PC-9 (cell line): ENCODE results near the gene RIN1. TPM values are rescaled to one million over a fixed set of nuclear protein-coding genes. Genes with fewer than 3 reads are reported as not detected.

Source experiments
- BruUV-seq: library from RNA; stranded (reverse); fragments of 400-500 nt; replicated peaks from 2 replicates; lab custom pipeline; 2021; lab: Mats Ljungman, UMichigan
- CTCF ChIA-PET: fragments of 300-600 bp; sonication (Branson Sonifier 250); formaldehyde crosslinking; loops from one replicate; lab custom pipeline; 2022; ENCODE audit warnings: antibody characterized with exemption; lab: Charles Lee
- POLR2A ChIA-PET: fragments of 300-600 bp; sonication (Branson Sonifier 250); formaldehyde crosslinking; loops from one replicate; lab custom pipeline; 2022; ENCODE audit warnings: antibody characterized with exemption; ENCODE audit not compliant: unreplicated experiment; lab: Charles Lee
- DNase-seq, 2 experiments: peaks; one replicate each; pipeline versions ENCODE4 v3.0.0 to v3.0.0-alpha.2; 2015 to 2022; ENCODE audit warnings: mixed read lengths in 1 of 2
- H2AFZ ChIP-seq: fragments of 200-600 bp; sonication (generic); 2 replicates; pipeline ENCODE4 v1.8.1; 2017; ENCODE audit warnings: antibody characterized with exemption
- H3F3A ChIP-seq: fragments of 200-600 bp; sonication (generic); 2 replicates; pipeline ENCODE4 v1.8.1; 2017; ENCODE audit warnings: antibody characterized with exemption, mild to moderate bottlenecking, low read depth; ENCODE audit not compliant: insufficient read depth
- H3K27ac ChIP-seq: fragments of 200-600 bp; sonication (generic); 2 replicates; pipeline ENCODE4 v1.6.1; 2016; ENCODE audit warnings: mixed run types
- H3K27me3 ChIP-seq: fragments of 200-600 bp; sonication (generic); 2 replicates; pipeline ENCODE4 v1.6.1; 2016; ENCODE audit warnings: low read depth, mixed run types; ENCODE audit not compliant: insufficient read depth
- H3K36me3 ChIP-seq: fragments of 200-600 bp; sonication (generic); 2 replicates; pipeline ENCODE4 v1.6.1; 2016; ENCODE audit warnings: low read depth, mixed run types
- H3K4me1 ChIP-seq: fragments of 200-600 bp; sonication (generic); replicated peaks from 2 replicates; pipeline ENCODE4 v1.6.1; 2016; ENCODE audit warnings: mixed run types; ENCODE audit not compliant: insufficient read depth
- H3K4me2 ChIP-seq: fragments of 200-600 bp; sonication (generic); 2 replicates; pipeline ENCODE4 v1.6.1; 2017; ENCODE audit warnings: mixed run types
- H3K4me3 ChIP-seq: fragments of 200-600 bp; sonication (generic); 2 replicates; pipeline ENCODE4 v1.6.1; 2016; ENCODE audit warnings: mixed run types
- H3K79me2 ChIP-seq: fragments of 200-600 bp; sonication (generic); 2 replicates; pipeline ENCODE4 v1.6.1; 2017; ENCODE audit warnings: low read depth, mixed run types
- H3K9me2 ChIP-seq: fragments of 200-600 bp; sonication (generic); 2 replicates; pipeline ENCODE4 v1.8.1; 2017; ENCODE audit warnings: mild to moderate bottlenecking; ENCODE audit not compliant: insufficient read depth
- H3K9me3 ChIP-seq: fragments of 200-600 bp; sonication (generic); 2 replicates; pipeline ENCODE4 v1.8.1; 2016; ENCODE audit warnings: low read depth; ENCODE audit not compliant: insufficient read depth
- H4K20me1 ChIP-seq: fragments of 200-600 bp; sonication (generic); 2 replicates; pipeline ENCODE4 v1.8.1; 2017; ENCODE audit not compliant: insufficient read depth
- CTCF ChIP-seq: fragments of 200-600 bp; sonication (generic); conservative IDR thresholded peaks from 2 replicates; pipeline ENCODE4 v1.6.1; 2017; ENCODE audit warnings: mixed run types, antibody characterized with exemption, mild to moderate bottlenecking, moderate library complexity
- EZH2 ChIP-seq: fragments of 200-600 bp; sonication (generic); IDR thresholded peaks from 2 replicates; pipeline ENCODE4 v1.8.0; 2017; ENCODE audit warnings: antibody characterized with exemption, low read depth
- intact Hi-C: fragments of 100-400 bp; cut with micrococcal nuclease; formaldehyde crosslinking; loops from one replicate; pipeline ENCODE4 v1.10.0; 2022; ENCODE audit not compliant: unreplicated experiment
- total RNA-seq: library from RNA; stranded (reverse); gene quantifications from 2 replicates; pipeline ENCODE4 v1.2.3, GENCODE V29; 2021

RIN1 gene
- total RNA-seq, 1 experiment from 2014 or later, result 15.5 TPM

DNA sequence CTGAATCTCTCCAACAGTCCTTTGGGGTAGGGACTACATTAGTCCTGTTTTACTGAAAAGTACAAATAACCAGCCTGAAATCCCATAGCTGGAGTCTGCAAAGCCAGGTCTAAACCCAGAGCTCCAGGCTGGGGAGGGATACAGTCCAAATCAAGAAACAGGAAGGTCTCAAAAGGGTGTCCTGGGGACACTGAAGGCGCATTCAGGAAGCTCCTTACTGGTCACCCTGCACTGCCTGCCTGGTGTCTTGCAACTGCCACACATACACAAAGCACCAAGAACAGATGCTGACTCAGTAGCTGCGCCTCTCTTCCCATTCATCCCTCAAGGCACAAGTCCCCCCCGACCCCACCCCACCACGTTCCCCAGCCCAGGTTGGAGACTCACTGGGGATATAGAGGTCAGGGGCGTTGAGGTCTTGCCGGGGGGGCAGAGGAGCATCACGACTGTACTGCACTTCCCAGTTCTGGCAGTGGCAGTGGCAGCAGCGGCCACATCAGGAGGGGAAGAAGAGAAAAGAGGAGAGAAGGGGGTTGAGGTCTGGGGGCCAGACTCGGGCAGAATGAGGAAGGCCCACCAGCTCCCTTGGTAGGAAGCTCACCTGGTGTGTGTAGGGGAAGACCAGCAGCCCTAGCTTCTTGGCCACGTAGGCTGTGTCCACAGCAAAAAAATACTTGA lies 48.9 kb downstream of the RIN1 start:
- no peak for TF ChIP-seq EZH2
- TF ChIP-seq CTCF, result no peak
- no peak for DNase-seq
- Histone ChIP-seq H3K9me3 (no peaks in the 10 kb centered on the region), H3K36me3 (no peaks in the 10 kb centered on the region; the same call in 1 of the 2 replicates), H3K79me2 (peaks cover 24% of the 10 kb centered on the region), H3K4me3 (peak overlapping the region; percentile 96; the same call in 1 of the 2 replicates), H2AFZ (no peak overlapping the region), H3K27me3 (no peaks in the 10 kb centered on the region), H3K4me1 (peaks cover 19% of the 10 kb centered on the region), H3F3A (peaks cover 30% of the 10 kb centered on the region), H3K27ac (no peak overlapping the region), H3K4me2 (peak overlapping the region; percentile 90), H4K20me1 (peaks cover 21% of the 10 kb centered on the region), H3K9me2 (no peaks in the 10 kb centered on the region)
- ChIA-PET POLR2A (no interaction called here), CTCF (interaction anchor here (0.7 kb wide), 1 partner anchor 127 kb away, joined by 19 read pairs; no protein-coding TSS in a partner anchor)
- no TSS peak for BruUV-seq
- intact Hi-C loops, result no loop called here

DNA sequence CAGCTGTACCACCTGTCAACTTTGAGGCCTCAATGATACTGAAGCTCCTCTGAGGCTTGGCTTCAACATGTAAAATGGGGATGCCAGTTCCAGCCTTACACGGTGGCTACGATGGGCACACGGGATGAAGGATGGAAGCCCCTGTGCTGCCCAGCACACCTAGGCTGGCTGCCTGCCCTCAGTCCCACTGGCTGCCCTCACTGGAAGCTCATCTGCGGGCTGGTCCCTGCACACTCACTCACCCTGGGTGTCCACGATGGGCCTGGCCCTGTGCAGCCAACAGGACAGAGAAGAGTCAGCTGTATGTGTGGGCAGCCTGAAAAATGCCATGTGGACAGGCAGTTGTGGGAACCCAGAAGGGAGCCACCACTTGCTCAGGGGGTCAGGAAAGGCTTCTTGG lies 49.5 kb downstream of the RIN1 start:
- H2AFZ ChIP-seq, result no peak overlapping the region
- no peak overlapping the region for H3K27ac ChIP-seq
- no peak for TF ChIP-seq EZH2
- ChIA-PET CTCF (interaction anchor here (0.6 kb wide), 1 partner anchor 19 kb away, joined by 3 read pairs; no protein-coding TSS in a partner anchor), POLR2A (interaction anchor here (0.7 kb wide), 1 partner anchor 17 kb away, joined by 3 read pairs; no protein-coding TSS in a partner anchor)
- peaks cover 25% of the 10 kb centered on the region for H4K20me1 ChIP-seq
- no peaks in the 10 kb centered on the region for H3K9me3 ChIP-seq
- H3K4me1 ChIP-seq, result peaks cover 19% of the 10 kb centered on the region
- intact Hi-C loops, result no loop called here
- no peaks in the 10 kb centered on the region for H3K27me3 ChIP-seq
- peaks cover 34% of the 10 kb centered on the region for H3F3A ChIP-seq
- H3K36me3 ChIP-seq, result no peaks in the 10 kb centered on the region; the same call in 1 of the 2 replicates
- no TSS peak for BruUV-seq
- H3K79me2 ChIP-seq, result peaks cover 24% of the 10 kb centered on the region
- H3K4me3 ChIP-seq, result no peak overlapping the region
- no peak for DNase-seq
- H3K4me2 ChIP-seq, result no peak overlapping the region
- no peaks in the 10 kb centered on the region for H3K9me2 ChIP-seq

DNA sequence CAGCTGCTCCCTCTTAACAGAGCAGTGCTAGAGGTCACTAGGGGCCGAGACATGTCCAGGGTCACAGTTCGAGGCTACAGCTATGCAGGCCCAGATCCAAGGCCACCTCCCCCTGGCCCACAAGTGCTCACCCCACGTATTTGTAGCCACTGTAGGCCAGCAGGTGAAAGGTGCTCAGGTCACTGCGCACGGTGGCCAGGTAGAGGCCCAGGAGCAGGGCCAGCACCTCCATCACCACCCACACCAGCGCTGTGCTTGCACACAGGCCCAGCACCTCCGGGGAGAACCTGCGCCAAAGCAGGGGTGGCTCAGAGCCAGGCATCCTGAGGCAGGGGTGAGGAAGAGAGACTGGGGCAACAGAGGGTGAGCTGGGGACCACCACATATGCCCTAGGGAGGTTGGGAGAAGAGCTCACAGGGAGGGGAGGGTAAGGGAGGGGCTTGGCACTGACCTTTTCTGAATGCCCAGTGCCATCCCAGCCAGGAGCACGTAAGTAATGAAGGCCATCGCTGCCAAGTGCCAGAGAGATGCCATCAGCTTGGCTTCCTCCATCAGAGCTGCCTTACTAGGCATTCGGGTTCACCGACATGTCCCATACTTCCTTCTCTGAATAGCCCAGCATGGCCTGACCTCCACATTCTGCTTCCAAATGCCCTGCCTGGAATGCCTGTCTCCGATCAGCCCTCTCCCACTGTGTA lies 50.8 kb downstream of the RIN1 start:
- Histone ChIP-seq H3K27me3 (no peaks in the 10 kb centered on the region), H2AFZ (no peak overlapping the region), H3K27ac (no peak overlapping the region), H3F3A (peaks cover 42% of the 10 kb centered on the region), H3K9me3 (no peaks in the 10 kb centered on the region), H3K79me2 (peaks cover 24% of the 10 kb centered on the region), H3K36me3 (no peaks in the 10 kb centered on the region; the same call in 1 of the 2 replicates), H4K20me1 (peaks cover 36% of the 10 kb centered on the region), H3K4me3 (no peak overlapping the region), H3K9me2 (no peaks in the 10 kb centered on the region), H3K4me1 (peaks cover 15% of the 10 kb centered on the region), H3K4me2 (no peak overlapping the region)
- CTCF ChIA-PET, result no interaction called here
- POLR2A ChIA-PET, result interaction anchor here (0.6 kb wide), 1 partner anchor 178 kb away, joined by 5 read pairs; no protein-coding TSS in a partner anchor
- TF ChIP-seq EZH2 (no peak), CTCF (no peak)
- intact Hi-C loops, result no loop called here
- BruUV-seq, result no TSS peak
- DNase-seq, result no peak
